ENCODE data around the gene CNTN6.

CNTN6 gene

GRCh38 chr3:1147326-1147725 is 54.5 kb downstream of the CNTN6 start:
- no peak for DNase-seq (ENCODE audit: low spot score)
- no peak overlapping the region for H3K4me2 ChIP-seq (ENCODE audit: insufficient read depth, low read length, poor library complexity, severe bottlenecking)
- no peak overlapping the region for H2BK15ac ChIP-seq (ENCODE audit: low read length)
- H3K36me3 ChIP-seq (replicated peaks in 1 of 2; ENCODE audit: control insufficient read depth in 2 of 2, insufficient read depth in 2 of 2, low read length in 2 of 2): no peaks in the 10 kb centered on the region
- no peaks in the 10 kb centered on the region for H3K27me3 ChIP-seq (ENCODE audit: control insufficient read depth in 3 of 3, insufficient read depth in 3 of 3, low read depth in 1 of 3, low read length in 3 of 3)
- H3K23ac ChIP-seq (ENCODE audit: low read depth, low read length, poor library complexity): no peak overlapping the region
- no peak overlapping the region for H2BK12ac ChIP-seq (ENCODE audit: low read length)
- H2AFZ ChIP-seq (ENCODE audit: low read length): no peak overlapping the region
- no peak overlapping the region for H3K9ac ChIP-seq (ENCODE audit: low read depth, low read length, poor library complexity)
- H3K4ac ChIP-seq (ENCODE audit: low read length): no peak overlapping the region
- no peak overlapping the region for H3K18ac ChIP-seq (ENCODE audit: low read length)
- H2AK5ac ChIP-seq (ENCODE audit: low read depth, low read length): no peak overlapping the region
- no peak overlapping the region for H3K4me3 ChIP-seq (ENCODE audit: low read length in 2 of 2)
- H3K14ac ChIP-seq (ENCODE audit: low read length): no peak overlapping the region
- no peaks in the 10 kb centered on the region for H3K4me1 ChIP-seq (ENCODE audit: control insufficient read depth in 2 of 2, insufficient read depth in 1 of 2, low read depth in 1 of 2, low read length in 2 of 2)
- H3K27ac ChIP-seq (replicated peaks; ENCODE audit: low read length): no peak overlapping the region
- no peak overlapping the region for H2BK5ac ChIP-seq (ENCODE audit: low read length)
- H3K79me1 ChIP-seq (ENCODE audit: low read depth, low read length): no peaks in the 10 kb centered on the region
- no peak overlapping the region for H4K91ac ChIP-seq (ENCODE audit: low read depth, low read length, poor library complexity)
- no CpG with 5 or more reads among the region's 1 CpG for WGBS, 2 donors (ENCODE audit: extremely low coverage in 2 of 2, insufficient read length in 2 of 2, insufficient replicate concordance in 1 of 2)
- H2BK120ac ChIP-seq (ENCODE audit: low read depth, low read length): no peak overlapping the region
- H4K8ac ChIP-seq (ENCODE audit: low read depth, low read length): no peak overlapping the region
- no peaks in the 10 kb centered on the region for H3K9me3 ChIP-seq (replicated peaks in 1 of 2; ENCODE audit: control insufficient read depth in 2 of 2, insufficient read depth in 1 of 2, low read depth in 1 of 2, low read length in 2 of 2)

GRCh38 chr3:1147819-1148218 is 55.0 kb downstream of the CNTN6 start:
- Histone ChIP-seq H2BK15ac (ENCODE audit: low read length) (no peak overlapping the region), H2BK12ac (ENCODE audit: low read length) (no peak overlapping the region), H3K4ac (ENCODE audit: low read length) (no peak overlapping the region), H3K9ac (ENCODE audit: low read depth, low read length, poor library complexity) (no peak overlapping the region), H2BK5ac (ENCODE audit: low read length) (no peak overlapping the region), H3K4me3 (ENCODE audit: low read length in 2 of 2) (no peak overlapping the region), H3K18ac (ENCODE audit: low read length) (no peak overlapping the region), H3K79me1 (ENCODE audit: low read depth, low read length) (no peaks in the 10 kb centered on the region), H4K8ac (ENCODE audit: low read depth, low read length) (no peak overlapping the region), H3K23ac (ENCODE audit: low read depth, low read length, poor library complexity) (no peak overlapping the region), H3K4me2 (ENCODE audit: insufficient read depth, low read length, poor library complexity, severe bottlenecking) (no peak overlapping the region), H3K27ac (replicated peaks; ENCODE audit: low read length) (no peak overlapping the region), H2BK120ac (ENCODE audit: low read depth, low read length) (no peak overlapping the region), H3K4me1 (ENCODE audit: control insufficient read depth in 2 of 2, insufficient read depth in 1 of 2, low read depth in 1 of 2, low read length in 2 of 2) (no peaks in the 10 kb centered on the region), H3K36me3 (replicated peaks in 1 of 2; ENCODE audit: control insufficient read depth in 2 of 2, insufficient read depth in 2 of 2, low read length in 2 of 2) (no peaks in the 10 kb centered on the region), H4K91ac (ENCODE audit: low read depth, low read length, poor library complexity) (no peak overlapping the region), H2AK5ac (ENCODE audit: low read depth, low read length) (no peak overlapping the region), H3K9me3 (replicated peaks in 1 of 2; ENCODE audit: control insufficient read depth in 2 of 2, insufficient read depth in 1 of 2, low read depth in 1 of 2, low read length in 2 of 2) (no peaks in the 10 kb centered on the region), H3K14ac (ENCODE audit: low read length) (no peak overlapping the region), H3K27me3 (ENCODE audit: control insufficient read depth in 3 of 3, insufficient read depth in 3 of 3, low read depth in 1 of 3, low read length in 3 of 3) (no peaks in the 10 kb centered on the region), H2AFZ (ENCODE audit: low read length) (no peak overlapping the region)
- no CpG with 5 or more reads among the region's 2 CpGs for WGBS, 2 donors (ENCODE audit: extremely low coverage in 2 of 2, insufficient read length in 2 of 2, insufficient replicate concordance in 1 of 2)
- DNase-seq (ENCODE audit: low spot score): no peak

- no peak overlapping the region for H2BK5ac ChIP-seq (ENCODE audit: low read length)
- H3K4me3 ChIP-seq (ENCODE audit: low read length in 2 of 2): no peak overlapping the region
- H3K9me3 ChIP-seq (replicated peaks in 1 of 2; ENCODE audit: control insufficient read depth in 2 of 2, insufficient read depth in 1 of 2, low read depth in 1 of 2, low read length in 2 of 2): no peaks in the 10 kb centered on the region
- no peaks in the 10 kb centered on the region for H3K79me1 ChIP-seq (ENCODE audit: low read depth, low read length)
- no peak overlapping the region for H2BK12ac ChIP-seq (ENCODE audit: low read length)
- no peaks in the 10 kb centered on the region for H3K36me3 ChIP-seq (replicated peaks in 1 of 2; ENCODE audit: control insufficient read depth in 2 of 2, insufficient read depth in 2 of 2, low read length in 2 of 2)
- no peak overlapping the region for H3K14ac ChIP-seq (ENCODE audit: low read length)
- no peak overlapping the region for H3K9ac ChIP-seq (ENCODE audit: low read depth, low read length, poor library complexity)
- H2AFZ ChIP-seq (ENCODE audit: low read length): no peak overlapping the region
- H4K8ac ChIP-seq (ENCODE audit: low read depth, low read length): no peak overlapping the region
- H3K4ac ChIP-seq (ENCODE audit: low read length): no peak overlapping the region
- no peak overlapping the region for H3K27ac ChIP-seq (replicated peaks; ENCODE audit: low read length)
- H3K4me1 ChIP-seq (ENCODE audit: control insufficient read depth in 2 of 2, insufficient read depth in 1 of 2, low read depth in 1 of 2, low read length in 2 of 2): no peaks in the 10 kb centered on the region
- no peak overlapping the region for H2AK5ac ChIP-seq (ENCODE audit: low read depth, low read length)
- no peak overlapping the region for H3K18ac ChIP-seq (ENCODE audit: low read length)
- H2BK120ac ChIP-seq (ENCODE audit: low read depth, low read length): no peak overlapping the region
- WGBS, 2 donors (ENCODE audit: extremely low coverage in 2 of 2, insufficient read length in 2 of 2, insufficient replicate concordance in 1 of 2): no CpG with 5 or more reads among the region's 2 CpGs
- H3K4me2 ChIP-seq (ENCODE audit: insufficient read depth, low read length, poor library complexity, severe bottlenecking): no peak overlapping the region
- no peaks in the 10 kb centered on the region for H3K27me3 ChIP-seq (ENCODE audit: control insufficient read depth in 3 of 3, insufficient read depth in 3 of 3, low read depth in 1 of 3, low read length in 3 of 3)
- H3K23ac ChIP-seq (ENCODE audit: low read depth, low read length, poor library complexity): no peak overlapping the region
- H4K91ac ChIP-seq (ENCODE audit: low read depth, low read length, poor library complexity): no peak overlapping the region
- H2BK15ac ChIP-seq (ENCODE audit: low read length): no peak overlapping the region
- no peak for DNase-seq (ENCODE audit: low spot score)
These were observed 71.3 kb downstream of the CNTN6 start for GRCh38 chr3:1164101-1164500.

- Histone ChIP-seq H3K9me3 (replicated peaks in 1 of 2; ENCODE audit: control insufficient read depth in 2 of 2, insufficient read depth in 1 of 2, low read depth in 1 of 2, low read length in 2 of 2) (no peaks in the 10 kb centered on the region), H3K4me3 (ENCODE audit: low read length in 2 of 2) (no peak overlapping the region), H3K23ac (ENCODE audit: low read depth, low read length, poor library complexity) (no peak overlapping the region), H3K18ac (ENCODE audit: low read length) (no peak overlapping the region), H2BK12ac (ENCODE audit: low read length) (no peak overlapping the region), H3K79me1 (ENCODE audit: low read depth, low read length) (no peaks in the 10 kb centered on the region), H3K36me3 (replicated peaks in 1 of 2; ENCODE audit: control insufficient read depth in 2 of 2, insufficient read depth in 2 of 2, low read length in 2 of 2) (no peaks in the 10 kb centered on the region), H3K4me2 (ENCODE audit: insufficient read depth, low read length, poor library complexity, severe bottlenecking) (no peak overlapping the region), H3K4me1 (ENCODE audit: control insufficient read depth in 2 of 2, insufficient read depth in 1 of 2, low read depth in 1 of 2, low read length in 2 of 2) (no peaks in the 10 kb centered on the region), H3K14ac (ENCODE audit: low read length) (no peak overlapping the region), H3K27me3 (ENCODE audit: control insufficient read depth in 3 of 3, insufficient read depth in 3 of 3, low read depth in 1 of 3, low read length in 3 of 3) (no peaks in the 10 kb centered on the region), H3K27ac (replicated peaks; ENCODE audit: low read length) (no peak overlapping the region), H2BK120ac (ENCODE audit: low read depth, low read length) (no peak overlapping the region), H2AK5ac (ENCODE audit: low read depth, low read length) (no peak overlapping the region), H2BK15ac (ENCODE audit: low read length) (no peak overlapping the region), H2BK5ac (ENCODE audit: low read length) (no peak overlapping the region), H4K91ac (ENCODE audit: low read depth, low read length, poor library complexity) (no peak overlapping the region), H3K4ac (ENCODE audit: low read length) (no peak overlapping the region), H2AFZ (ENCODE audit: low read length) (no peak overlapping the region), H4K8ac (ENCODE audit: low read depth, low read length) (no peak overlapping the region), H3K9ac (ENCODE audit: low read depth, low read length, poor library complexity) (no peak overlapping the region)
- no CpG with 5 or more reads among the region's 3 CpGs for WGBS, 2 donors (ENCODE audit: extremely low coverage in 2 of 2, insufficient read length in 2 of 2, insufficient replicate concordance in 1 of 2)
- DNase-seq (ENCODE audit: low spot score): no peak
These were observed 78.5 kb downstream of the CNTN6 start for GRCh38 chr3:1171320-1171719.
